Kidney (tissue), 14 donors: ENCODE data around the gene GNA12. TPM values are rescaled to one million over a fixed set of nuclear protein-coding genes. Genes with fewer than 3 reads are reported as not detected.

Experiments
- DNase-seq, 5 donors: peaks; one replicate each; pipeline ENCODE4 v3.0.0-alpha.2; 2013 to 2020
- FAIRE-seq: peaks from 2 replicates; lab custom pipeline; 2012; peaks lifted over from hg19 to GRCh38; lab: Jason Lieb, UNC
- H3K27ac ChIP-seq, 2 donors: one replicate each; pipeline ENCODE4 v1.7.0; 2013; ENCODE audit warnings: low read depth in 2 of 2, low read length in 2 of 2, inconsistent platforms in 1 of 2
- H3K27me3 ChIP-seq: one replicate; pipeline ENCODE4 v1.7.1; 2013; ENCODE audit warnings: low read length, inconsistent platforms; ENCODE audit not compliant: control insufficient read depth, insufficient read depth
- H3K36me3 ChIP-seq, 3 donors: one replicate each; pipeline versions ENCODE4 v1.7.0 to v1.7.1; 2013; ENCODE audit warnings: low read length in 3 of 3, control low read depth in 1 of 3, inconsistent platforms in 1 of 3; ENCODE audit not compliant: insufficient read depth in 3 of 3, control insufficient read depth in 2 of 3
- H3K4me1 ChIP-seq, 3 donors: one replicate each; pipeline versions ENCODE4 v1.7.0 to v1.7.1; 2013; ENCODE audit warnings: low read length in 3 of 3, inconsistent platforms in 1 of 3, low read depth in 1 of 3; ENCODE audit not compliant: control insufficient read depth in 2 of 3, insufficient read depth in 2 of 3
- H3K4me3 ChIP-seq, 3 donors: one replicate each; pipeline versions ENCODE4 v1.7.0 to v1.8.1; 2013; ENCODE audit warnings: low read length in 3 of 3, control low read depth in 1 of 3, inconsistent platforms in 1 of 3
- H3K9ac ChIP-seq, 3 donors: one replicate each; pipeline versions ENCODE4 v1.7.0 to v1.7.1; 2013; ENCODE audit warnings: low read length in 3 of 3, control low read depth in 1 of 3, inconsistent platforms in 1 of 3
- H3K9me3 ChIP-seq, 3 donors: one replicate each; pipeline versions ENCODE4 v1.7.0 to v1.7.1; 2013; ENCODE audit warnings: low read length in 3 of 3, control low read depth in 1 of 3, inconsistent platforms in 1 of 3; ENCODE audit not compliant: control insufficient read depth in 2 of 3, insufficient read depth in 1 of 3
- intact Hi-C: fragments of 100-400 bp; cut with DNase I; formaldehyde crosslinking; loops from one replicate; pipeline ENCODE4 v1.11.1; 2022
- polyA plus RNA-seq: library from polyadenylated mRNA; stranded (reverse); fragments of 350-450 nt; fragmentation: Illumina TruSeq; extraction: RNeasy Lipid Tissue Mini Kit (QIAGEN cat#74804); gene quantifications from one replicate; pipeline ENCODE4 v1.2.3, GENCODE V29; 2014; ENCODE audit warnings: low read depth, low replicate concordance; ENCODE audit not compliant: insufficient read depth
- total RNA-seq: library from RNA; stranded (reverse); fragmentation: NEBNext Ultra II Directional; extraction: Animal tissue kit (Norgen Biotek cat#: 25700); gene quantifications from one replicate; pipeline ENCODE4 v1.2.1, GENCODE V29; 2021
- TF ChIP-seq, protein P1 (sequence below): IDR thresholded peaks from 3 replicates; pipeline ENCODE4 v1.5.1; 2012; ENCODE audit warnings: mild to moderate bottlenecking, moderate library complexity, borderline replicate concordance; ENCODE audit not compliant: insufficient read depth; ENCODE audit errors: extremely low read depth
- donor health status: control.
- donor health status: control.
- donor health status: control.
- donor health status: control.
- donor health status: control.
- donor health status: DM: yes; HTN: yes; CAD: no.
- donor health status: Normal renal cell carcinoma (clear cell type).

Gene GNA12
- total and polyA plus RNA-seq, 2 donors from 2014 or later = 16.5 to 41.1 TPM

GRCh38 chr7:2715341-2716231, 128.5 kb downstream of the GNA12 start:
- H3K36me3 ChIP-seq = no peaks in the 10 kb centered on the region
- DNase-seq (no peak), FAIRE-seq (no peak)
- intact Hi-C loops = no loop called here
- TF ChIP-seq, protein P1, sequence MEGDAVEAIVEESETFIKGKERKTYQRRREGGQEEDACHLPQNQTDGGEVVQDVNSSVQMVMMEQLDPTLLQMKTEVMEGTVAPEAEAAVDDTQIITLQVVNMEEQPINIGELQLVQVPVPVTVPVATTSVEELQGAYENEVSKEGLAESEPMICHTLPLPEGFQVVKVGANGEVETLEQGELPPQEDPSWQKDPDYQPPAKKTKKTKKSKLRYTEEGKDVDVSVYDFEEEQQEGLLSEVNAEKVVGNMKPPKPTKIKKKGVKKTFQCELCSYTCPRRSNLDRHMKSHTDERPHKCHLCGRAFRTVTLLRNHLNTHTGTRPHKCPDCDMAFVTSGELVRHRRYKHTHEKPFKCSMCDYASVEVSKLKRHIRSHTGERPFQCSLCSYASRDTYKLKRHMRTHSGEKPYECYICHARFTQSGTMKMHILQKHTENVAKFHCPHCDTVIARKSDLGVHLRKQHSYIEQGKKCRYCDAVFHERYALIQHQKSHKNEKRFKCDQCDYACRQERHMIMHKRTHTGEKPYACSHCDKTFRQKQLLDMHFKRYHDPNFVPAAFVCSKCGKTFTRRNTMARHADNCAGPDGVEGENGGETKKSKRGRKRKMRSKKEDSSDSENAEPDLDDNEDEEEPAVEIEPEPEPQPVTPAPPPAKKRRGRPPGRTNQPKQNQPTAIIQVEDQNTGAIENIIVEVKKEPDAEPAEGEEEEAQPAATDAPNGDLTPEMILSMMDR = no peak
- H3K27me3 ChIP-seq = no peaks in the 10 kb centered on the region
- H3K4me1 ChIP-seq = peaks cover 0 to 7% (median 0%) of the 10 kb centered on the region in 3 donors
- no peak overlapping the region for H3K9ac ChIP-seq
- no peak overlapping the region for H3K4me3 ChIP-seq
- H3K27ac ChIP-seq = no peak overlapping the region
- peaks cover 0 to 2% (median 0%) of the 10 kb centered on the region in 3 donors for H3K9me3 ChIP-seq

DNA sequence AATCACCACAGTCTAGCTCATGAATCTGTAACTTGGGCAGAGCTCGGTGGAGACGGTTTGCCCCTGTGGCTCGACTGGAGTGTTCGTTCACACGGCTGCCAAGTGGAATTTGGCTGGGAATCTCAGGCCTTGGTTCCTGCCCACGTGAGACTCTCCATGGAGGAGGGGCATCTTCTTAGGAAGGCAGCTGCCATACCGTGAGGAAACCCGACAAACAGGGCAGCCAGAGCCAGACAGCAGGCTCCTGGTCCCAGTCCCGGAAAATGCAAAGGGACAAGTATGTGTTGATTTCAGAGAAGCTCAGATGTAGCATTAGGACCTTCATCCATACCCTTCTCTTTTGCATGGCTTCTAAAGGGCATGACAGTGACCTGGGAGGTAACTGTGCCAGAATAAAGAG, 129.5 kb downstream of the GNA12 start:
- no peak for DNase-seq
- Histone ChIP-seq H3K27me3 (no peaks in the 10 kb centered on the region), H3K9ac (no peak overlapping the region), H3K4me3 (no peak overlapping the region), H3K36me3 (no peaks in the 10 kb centered on the region), H3K27ac (no peak overlapping the region), H3K4me1 (peaks cover 0 to 7% (median 0%) of the 10 kb centered on the region in 3 donors), H3K9me3 (peaks cover 0 to 2% (median 0%) of the 10 kb centered on the region in 3 donors)
- no peak for FAIRE-seq
- TF ChIP-seq, protein P1 = no peak
- intact Hi-C loops = no loop called here

GRCh38 chr7:2713978-2714377, 130.1 kb downstream of the GNA12 start:
- Histone ChIP-seq H3K27ac (no peak overlapping the region), H3K36me3 (no peaks in the 10 kb centered on the region), H3K9me3 (peaks cover 0 to 2% (median 0%) of the 10 kb centered on the region in 3 donors), H3K27me3 (no peaks in the 10 kb centered on the region), H3K4me1 (peaks cover 0 to 7% (median 0%) of the 10 kb centered on the region in 3 donors), H3K4me3 (no peak overlapping the region), H3K9ac (no peak overlapping the region)
- intact Hi-C loops = no loop called here
- TF ChIP-seq, protein P1 = no peak
- FAIRE-seq = no peak
- DNase-seq = peak in 1 of 5 donors; percentile 60
